GM18951 (cell line): ENCODE measurements around the gene INTS13.
"Not testable (repeated sequence)": the region's sequence is repeated elsewhere in the genome, so short reads cannot be mapped to it uniquely, and the experiment has no call there.

Source experiments
- POLR2A ChIP-seq: IDR thresholded peaks from 4 replicates; pipeline ENCODE4 v1.6.1; 2011; ENCODE audit warnings: mild to moderate bottlenecking; ENCODE audit not compliant: insufficient read length, insufficient read depth; ENCODE audit errors: extremely low read depth
- in situ Hi-C: fragments of 300-500 bp; cut with MboI; formaldehyde crosslinking; loops from one replicate; pipeline ENCODE4 v1.12.0; 2022; ENCODE audit warnings: low sequenced_read_pairs, mixed read lengths, inconsistent platforms; ENCODE audit not compliant: unreplicated experiment

The INTS13 gene

DNA sequence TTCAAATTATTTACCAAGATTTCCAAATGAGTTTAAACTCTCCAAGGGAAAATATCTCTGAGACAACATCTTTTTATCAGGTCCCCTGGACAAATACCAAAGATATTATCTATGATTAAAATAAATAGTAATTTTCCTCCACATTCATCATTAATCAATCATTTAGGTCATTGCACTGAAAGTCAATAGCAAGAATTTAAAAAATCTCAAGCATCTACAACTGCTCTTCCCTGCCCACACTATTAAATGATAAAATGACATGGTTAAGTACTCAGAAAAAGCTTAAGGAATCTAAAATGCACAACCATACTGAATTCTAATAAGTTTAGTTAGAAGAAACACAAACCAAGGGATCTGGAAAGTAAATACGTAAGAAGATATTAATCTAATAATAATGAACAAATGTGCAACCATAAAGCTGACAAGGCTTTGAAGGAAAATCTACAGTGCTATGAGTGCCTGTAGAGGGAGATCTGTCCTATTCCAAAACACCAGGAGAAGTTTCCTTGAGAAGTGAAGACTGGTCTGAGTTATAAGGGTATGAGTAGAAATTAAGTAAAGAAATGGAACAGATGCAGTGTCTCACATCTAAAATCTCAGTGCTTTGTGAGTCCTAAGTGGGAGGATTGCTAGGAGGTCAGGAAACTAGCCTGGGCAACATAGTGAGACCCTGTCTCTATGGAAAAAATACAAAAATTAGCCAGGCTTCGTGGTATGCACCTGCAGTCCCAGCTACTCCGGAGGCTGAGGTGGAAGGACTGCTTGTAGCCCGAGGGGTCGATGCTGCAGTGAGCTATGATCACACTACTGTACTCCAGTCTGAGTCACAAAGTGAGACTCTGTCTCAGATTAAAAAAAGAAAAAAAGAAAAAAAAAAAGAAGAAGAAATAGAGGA lies 19.2 kb downstream of the INTS13 start:
- in situ Hi-C loops, result no loop called here
- no peak for TF ChIP-seq POLR2A

GRCh38 chr12:26906704-26907103 lies 31.1 kb downstream of the INTS13 start:
- in situ Hi-C loops, result no loop called here

GRCh38 chr12:26906024-26906423 lies 31.8 kb downstream of the INTS13 start:
- no peak for TF ChIP-seq POLR2A
- in situ Hi-C loops, result no loop called here

More at GRCh38 chr12:26906704-26907103, 31.1 kb downstream of the INTS13 start:
- TF ChIP-seq POLR2A, result no peak

GRCh38 chr12:26903396-26903795 lies 34.4 kb downstream of the INTS13 start:
- in situ Hi-C loops, result not testable (repeated sequence)

- in situ Hi-C loops, result loop anchor here (25.0 kb wide), 1 partner anchor 810 kb away; no protein-coding TSS in a partner anchor
These were observed 40.9 kb downstream of the INTS13 start for GRCh38 chr12:26896913-26897312.

GRCh38 chr12:26895672-26896071 lies 42.1 kb downstream of the INTS13 start:
- in situ Hi-C loops, result loop anchor here (25.0 kb wide), 1 partner anchor 808 kb away; no protein-coding TSS in a partner anchor
- TF ChIP-seq POLR2A, result no peak

More at GRCh38 chr12:26896913-26897312, 40.9 kb downstream of the INTS13 start:
- TF ChIP-seq POLR2A, result no peak

- in situ Hi-C loops, result loop anchor here (25.0 kb wide), 1 partner anchor 804 kb away; no protein-coding TSS in a partner anchor
- no peak for TF ChIP-seq POLR2A
These were observed 46.1 kb downstream of the INTS13 start for GRCh38 chr12:26891704-26892103.

DNA sequence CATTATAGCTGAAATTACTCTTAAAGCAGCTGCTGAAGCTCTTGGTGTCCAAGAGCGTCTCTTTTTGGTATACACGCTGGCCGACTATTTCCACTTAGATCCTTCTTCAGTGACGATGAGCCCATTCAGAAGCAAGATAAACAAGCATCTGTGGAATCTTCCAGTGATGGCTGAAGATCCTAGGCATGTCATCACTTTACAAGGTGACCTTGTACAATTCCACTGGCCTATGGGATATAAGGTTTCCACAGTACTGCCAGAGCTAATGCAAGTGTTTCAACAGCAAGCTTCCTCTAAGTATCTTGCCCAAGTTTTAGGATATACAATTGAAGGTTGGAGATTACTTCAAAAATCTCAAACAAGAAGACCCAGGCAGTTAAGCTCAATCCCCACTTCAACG lies 47.0 kb downstream of the INTS13 start:
- no peak for TF ChIP-seq POLR2A
- in situ Hi-C loops, result loop anchor here (25.0 kb wide), 1 partner anchor 803 kb away; no protein-coding TSS in a partner anchor

GRCh38 chr12:26884765-26885576 lies 52.8 kb downstream of the INTS13 start:
- no peak for TF ChIP-seq POLR2A
- in situ Hi-C loops, result loop anchor here (25.0 kb wide), 1 partner anchor 798 kb away; no protein-coding TSS in a partner anchor

DNA sequence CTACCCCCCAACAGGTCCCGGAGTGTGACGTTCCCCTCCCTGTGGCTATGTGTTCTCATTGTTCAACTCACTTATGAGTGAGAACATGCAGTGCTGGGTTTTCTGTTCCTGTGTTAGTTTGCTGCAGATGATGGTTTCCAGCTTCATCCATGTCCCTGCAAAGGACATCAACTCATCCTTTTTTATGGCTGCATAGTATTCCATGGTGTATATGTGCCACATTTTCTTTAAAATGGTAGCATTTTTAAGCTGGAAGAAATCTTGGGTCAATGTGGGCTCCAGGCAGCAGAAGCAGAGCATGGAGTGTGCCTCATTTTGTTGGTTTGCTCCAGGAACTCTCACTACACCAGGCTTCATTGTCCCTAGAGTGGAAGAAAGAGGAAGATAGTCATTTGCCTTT lies 57.2 kb downstream of the INTS13 start:
- in situ Hi-C loops, result loop anchor here (25.0 kb wide), 1 partner anchor 793 kb away; no protein-coding TSS in a partner anchor
- TF ChIP-seq POLR2A, result no peak

GRCh38 chr12:26878661-26879119 lies 59.1 kb downstream of the INTS13 start:
- TF ChIP-seq POLR2A, result no peak
- in situ Hi-C loops, result loop anchor here (25.0 kb wide), 1 partner anchor 791 kb away; no protein-coding TSS in a partner anchor

GRCh38 chr12:26874501-26875296 lies 63.1 kb downstream of the INTS13 start:
- in situ Hi-C loops, result loop anchor here (25.0 kb wide), 1 partner anchor 787 kb away; no protein-coding TSS in a partner anchor
- no peak for TF ChIP-seq POLR2A
